ENCODE data around the gene UQCRHL.
"Not testable (repeated sequence)": the region's sequence is repeated elsewhere in the genome, so short reads cannot be mapped to it uniquely, and the experiment has no call there.

DNA sequence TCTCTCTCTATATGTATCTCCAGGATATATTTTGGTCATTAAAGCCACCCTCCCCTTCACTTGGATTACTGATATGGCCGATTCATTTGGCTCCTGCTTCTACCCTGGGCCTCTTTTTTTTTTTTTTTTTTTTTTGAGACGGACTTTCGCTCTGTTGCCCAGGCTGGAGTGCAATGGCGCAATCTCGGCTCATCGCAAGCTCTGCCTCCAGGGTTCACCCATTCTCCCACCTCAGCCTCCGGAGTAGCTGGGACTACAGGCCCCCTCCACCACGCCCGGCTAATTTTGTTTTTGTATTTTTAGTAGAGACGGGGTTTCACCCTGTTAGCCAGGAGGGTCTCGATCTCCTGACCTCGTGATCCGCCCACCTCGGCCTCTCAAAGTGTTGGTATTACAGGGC lies 21.5 kb upstream of the UQCRHL start:
- TF ChIP-seq, protein P1, sequence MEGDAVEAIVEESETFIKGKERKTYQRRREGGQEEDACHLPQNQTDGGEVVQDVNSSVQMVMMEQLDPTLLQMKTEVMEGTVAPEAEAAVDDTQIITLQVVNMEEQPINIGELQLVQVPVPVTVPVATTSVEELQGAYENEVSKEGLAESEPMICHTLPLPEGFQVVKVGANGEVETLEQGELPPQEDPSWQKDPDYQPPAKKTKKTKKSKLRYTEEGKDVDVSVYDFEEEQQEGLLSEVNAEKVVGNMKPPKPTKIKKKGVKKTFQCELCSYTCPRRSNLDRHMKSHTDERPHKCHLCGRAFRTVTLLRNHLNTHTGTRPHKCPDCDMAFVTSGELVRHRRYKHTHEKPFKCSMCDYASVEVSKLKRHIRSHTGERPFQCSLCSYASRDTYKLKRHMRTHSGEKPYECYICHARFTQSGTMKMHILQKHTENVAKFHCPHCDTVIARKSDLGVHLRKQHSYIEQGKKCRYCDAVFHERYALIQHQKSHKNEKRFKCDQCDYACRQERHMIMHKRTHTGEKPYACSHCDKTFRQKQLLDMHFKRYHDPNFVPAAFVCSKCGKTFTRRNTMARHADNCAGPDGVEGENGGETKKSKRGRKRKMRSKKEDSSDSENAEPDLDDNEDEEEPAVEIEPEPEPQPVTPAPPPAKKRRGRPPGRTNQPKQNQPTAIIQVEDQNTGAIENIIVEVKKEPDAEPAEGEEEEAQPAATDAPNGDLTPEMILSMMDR (IDR thresholded peaks at IDR 0.05 in 8 of 11, conservative IDR thresholded peaks at IDR 0.05 in 3 of 11) = not testable (repeated sequence)
- not testable (repeated sequence) for TF ChIP-seq POLR2A (IDR thresholded peaks at IDR 0.05)

All from spleen (tissue), 7 donors.